ENCODE measurements around the gene SUSD3. TPM values are rescaled to one million over a fixed set of nuclear protein-coding genes. Genes with fewer than 3 reads are reported as not detected.

SUSD3 gene
- polyA plus RNA-seq, 3 donors: 10.5 to 24.6 (median 15.7) TPM

- no peaks in the 10 kb centered on the region for H3K36me3 ChIP-seq (replicated peaks in 1 of 2; ENCODE audit: control insufficient read depth in 1 of 2, insufficient read depth in 2 of 2, low read length in 2 of 2)
- TF ChIP-seq, protein P1, sequence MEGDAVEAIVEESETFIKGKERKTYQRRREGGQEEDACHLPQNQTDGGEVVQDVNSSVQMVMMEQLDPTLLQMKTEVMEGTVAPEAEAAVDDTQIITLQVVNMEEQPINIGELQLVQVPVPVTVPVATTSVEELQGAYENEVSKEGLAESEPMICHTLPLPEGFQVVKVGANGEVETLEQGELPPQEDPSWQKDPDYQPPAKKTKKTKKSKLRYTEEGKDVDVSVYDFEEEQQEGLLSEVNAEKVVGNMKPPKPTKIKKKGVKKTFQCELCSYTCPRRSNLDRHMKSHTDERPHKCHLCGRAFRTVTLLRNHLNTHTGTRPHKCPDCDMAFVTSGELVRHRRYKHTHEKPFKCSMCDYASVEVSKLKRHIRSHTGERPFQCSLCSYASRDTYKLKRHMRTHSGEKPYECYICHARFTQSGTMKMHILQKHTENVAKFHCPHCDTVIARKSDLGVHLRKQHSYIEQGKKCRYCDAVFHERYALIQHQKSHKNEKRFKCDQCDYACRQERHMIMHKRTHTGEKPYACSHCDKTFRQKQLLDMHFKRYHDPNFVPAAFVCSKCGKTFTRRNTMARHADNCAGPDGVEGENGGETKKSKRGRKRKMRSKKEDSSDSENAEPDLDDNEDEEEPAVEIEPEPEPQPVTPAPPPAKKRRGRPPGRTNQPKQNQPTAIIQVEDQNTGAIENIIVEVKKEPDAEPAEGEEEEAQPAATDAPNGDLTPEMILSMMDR (IDR thresholded peaks at IDR 0.05): no peak
- Mint-ChIP-seq H3K4me1 (peaks cover 60% of the 10 kb centered on the region), H3K36me3 (peaks cover 0 to 3% of the 10 kb centered on the region in 2 donors), H3K27ac (peak overlapping the region in 1 of 7 donors; percentile 2), H3K27me3 (ENCODE audit: low read depth in 3 of 3) (peaks cover 4 to 6% (median 6%) of the 10 kb centered on the region in 3 donors), H3K4me3 (no peak overlapping the region), H3K9me3 (peaks cover 0 to 3% (median 0%) of the 10 kb centered on the region in 7 donors)
- DNase-seq: no peak
- no peak overlapping the region for H3K4me3 ChIP-seq (replicated peaks in 1 of 3; ENCODE audit: low read depth in 2 of 3, low read length in 3 of 3)
- no peak overlapping the region for H3K9ac ChIP-seq (ENCODE audit: insufficient read depth, low read length, poor library complexity, severe bottlenecking)
- H3K79me2 ChIP-seq (ENCODE audit: insufficient read depth, low read length): peaks cover 23% of the 10 kb centered on the region
- H2AFZ ChIP-seq (ENCODE audit: insufficient read depth, low read depth, low read length, poor library complexity, severe bottlenecking): no peak overlapping the region
- 72% methylated on average over 7 of the region's 8 CpGs for WGBS (ENCODE audit: insufficient coverage)
- no peak overlapping the region for H3K27ac ChIP-seq (ENCODE audit: low read depth in 1 of 2, low read length in 2 of 2)
- no peaks in the 10 kb centered on the region for H3K9me3 ChIP-seq (replicated peaks in 1 of 2; ENCODE audit: control insufficient read depth in 1 of 2, insufficient read depth in 1 of 2, low read length in 2 of 2)
- H3K27me3 ChIP-seq (ENCODE audit: control insufficient read depth in 2 of 2, insufficient read depth in 2 of 2, low read length in 2 of 2): no peaks in the 10 kb centered on the region
- intact Hi-C loops (cut with micrococcal nuclease): no loop called here
- H3K4me1 ChIP-seq (ENCODE audit: control insufficient read depth in 1 of 2, insufficient read depth in 2 of 2, low read length in 2 of 2): peaks cover 44 to 65% of the 10 kb centered on the region in 2 donors
- H3K4me2 ChIP-seq (replicated peaks; ENCODE audit: extremely low read depth, low read length, poor library complexity, severe bottlenecking): no peak overlapping the region
- no peaks in the 10 kb centered on the region for H4K20me1 ChIP-seq (ENCODE audit: insufficient read depth, low read length)
Observed at GRCh38 chr9:93057042-93057702, 1.3 kb upstream of the SUSD3 start.

- Histone ChIP-seq H3K9ac (ENCODE audit: insufficient read depth, low read length, poor library complexity, severe bottlenecking) (no peak overlapping the region), H3K27ac (ENCODE audit: low read depth in 1 of 2, low read length in 2 of 2) (no peak overlapping the region), H3K9me3 (replicated peaks in 1 of 2; ENCODE audit: control insufficient read depth in 1 of 2, insufficient read depth in 1 of 2, low read length in 2 of 2) (no peaks in the 10 kb centered on the region), H3K36me3 (replicated peaks in 1 of 2; ENCODE audit: control insufficient read depth in 1 of 2, insufficient read depth in 2 of 2, low read length in 2 of 2) (no peaks in the 10 kb centered on the region), H2AFZ (ENCODE audit: insufficient read depth, low read depth, low read length, poor library complexity, severe bottlenecking) (no peak overlapping the region), H3K79me2 (ENCODE audit: insufficient read depth, low read length) (peaks cover 29% of the 10 kb centered on the region), H3K4me2 (replicated peaks; ENCODE audit: extremely low read depth, low read length, poor library complexity, severe bottlenecking) (peak overlapping the region; percentile 86), H3K27me3 (ENCODE audit: control insufficient read depth in 2 of 2, insufficient read depth in 2 of 2, low read length in 2 of 2) (no peaks in the 10 kb centered on the region), H4K20me1 (ENCODE audit: insufficient read depth, low read length) (no peaks in the 10 kb centered on the region), H3K4me3 (replicated peaks in 1 of 3; ENCODE audit: low read depth in 2 of 3, low read length in 3 of 3) (no peak overlapping the region), H3K4me1 (ENCODE audit: control insufficient read depth in 1 of 2, insufficient read depth in 2 of 2, low read length in 2 of 2) (peaks cover 44 to 67% of the 10 kb centered on the region in 2 donors)
- H3K4me1 Mint-ChIP-seq: peaks cover 64% of the 10 kb centered on the region
- intact Hi-C loops (cut with micrococcal nuclease): no loop called here
- H3K4me3 Mint-ChIP-seq: peak overlapping the region; percentile 30 to 42
- 63% methylated on average over 6 of the region's 14 CpGs for WGBS (ENCODE audit: insufficient coverage)
- TF ChIP-seq, protein P1 (IDR thresholded peaks at IDR 0.05): no peak
- H3K27me3 Mint-ChIP-seq (ENCODE audit: low read depth in 3 of 3): peaks cover 4 to 8% (median 6%) of the 10 kb centered on the region in 3 donors
- H3K36me3 Mint-ChIP-seq: peaks cover 3 to 7% of the 10 kb centered on the region in 2 donors
- peaks cover 0 to 3% (median 0%) of the 10 kb centered on the region in 7 donors for H3K9me3 Mint-ChIP-seq
- H3K27ac Mint-ChIP-seq: no peak overlapping the region
- DNase-seq: no peak
Observed at GRCh38 chr9:93057703-93058354, 672 bp upstream of the SUSD3 start.
